Right ventricle myocardium inferior (tissue), 1 donor: ENCODE results near the gene TPST1. TPM values are rescaled to one million over a fixed set of nuclear protein-coding genes. Genes with fewer than 3 reads are reported as not detected.

ENCODE experiments used
- ATAC-seq: fragments of 200-7000 bp; cut with Tn5 transposase; one replicate; pipeline ENCODE4 v1.9.1; 2020; ENCODE audit warnings: mild to moderate bottlenecking, moderate library complexity
- DNase-seq: peaks from one replicate; pipeline ENCODE4 v3.0.0; 2021; ENCODE audit errors: missing footprints
- intact Hi-C: fragments of 100-400 bp; cut with DNase I; formaldehyde crosslinking; loops from one replicate; pipeline ENCODE4 v1.11.0; 2022
- total RNA-seq: library from RNA; stranded (reverse); fragmentation: NEBNext Ultra II Directional; extraction: Animal tissue kit (Norgen Biotek cat#: 25700); gene quantifications from one replicate; pipeline ENCODE4 v1.2.1, GENCODE V29; 2021
- donor health status: DM: no; HTN: yes; CAD: no; lungs with severe emphysema.

TPST1 gene
- total RNA-seq, 1 donor from 2014 or later = 6.5 TPM

DNA sequence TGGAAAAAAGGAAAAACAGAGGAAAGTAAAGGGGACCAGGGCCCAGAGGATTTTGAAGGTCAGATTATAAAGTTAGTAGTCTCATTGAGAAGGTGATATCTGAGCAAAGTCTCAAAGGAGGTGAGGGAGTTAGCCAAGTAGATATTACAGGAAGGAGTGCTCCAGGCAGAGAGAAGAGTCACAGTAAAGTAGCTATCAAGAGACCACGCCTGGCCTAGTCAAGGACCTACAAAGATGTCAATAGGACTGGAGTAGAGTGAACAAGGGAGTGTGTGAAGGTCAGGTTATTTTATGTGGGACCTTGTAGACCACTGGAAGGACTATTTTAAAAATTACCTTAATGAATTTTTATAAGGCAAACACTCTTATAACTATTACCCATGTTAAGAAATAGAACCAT lies 64.8 kb downstream of the TPST1 start:
- ATAC-seq (no peak), DNase-seq (no peak)
- intact Hi-C loops = no loop called here

DNA sequence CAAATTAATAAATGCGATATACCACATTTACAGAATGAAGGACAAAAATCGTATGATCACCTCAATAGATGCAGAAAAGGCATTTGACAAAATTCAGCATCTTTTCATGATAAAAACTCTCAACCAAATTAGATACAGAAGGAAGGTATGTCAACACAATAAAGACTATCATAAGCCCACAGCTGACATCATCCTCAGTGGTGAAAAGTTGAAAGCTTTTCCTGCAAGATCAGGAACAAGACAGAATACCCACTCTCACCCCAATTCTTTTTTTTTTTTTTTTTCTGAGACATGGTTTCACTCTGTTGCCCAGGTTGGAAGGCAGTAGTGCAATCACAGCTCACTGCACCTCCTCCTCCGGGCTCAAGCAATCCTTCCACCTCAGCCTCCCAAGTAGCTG lies 67.2 kb downstream of the TPST1 start:
- intact Hi-C loops = no loop called here
- ATAC-seq = no peak
- no peak for DNase-seq

GRCh38 chr7:66276363-66276762 lies 71.2 kb downstream of the TPST1 start:
- intact Hi-C loops = no loop called here
- DNase-seq = no peak
- no peak for ATAC-seq

- intact Hi-C loops = no loop called here
- ATAC-seq (no peak), DNase-seq (no peak)
Observed at GRCh38 chr7:66277492-66277891, 72.4 kb downstream of the TPST1 start.

- ATAC-seq (no peak), DNase-seq (no peak)
- intact Hi-C loops = no loop called here
Observed at GRCh38 chr7:66279912-66280311, 74.8 kb downstream of the TPST1 start.

- peak; percentile 50 for ATAC-seq
- intact Hi-C loops = no loop called here
- peak; percentile 34 for DNase-seq
Observed at GRCh38 chr7:66281678-66282590, 76.8 kb downstream of the TPST1 start.

- intact Hi-C loops = no loop called here
- ATAC-seq (no peak), DNase-seq (no peak)
Observed at GRCh38 chr7:66282591-66282935, 77.4 kb downstream of the TPST1 start.

GRCh38 chr7:66283003-66283920 lies 78.1 kb downstream of the TPST1 start:
- intact Hi-C loops = no loop called here
- ATAC-seq = no peak
- DNase-seq = no peak

- intact Hi-C loops = no loop called here
Observed at GRCh38 chr7:66296001-66296521, 90.9 kb downstream of the TPST1 start.

GRCh38 chr7:66296557-66296956 lies 91.4 kb downstream of the TPST1 start:
- ATAC-seq = no peak

More at GRCh38 chr7:66296001-66296521, 90.9 kb downstream of the TPST1 start:
- ATAC-seq (no peak), DNase-seq (no peak)

DNA sequence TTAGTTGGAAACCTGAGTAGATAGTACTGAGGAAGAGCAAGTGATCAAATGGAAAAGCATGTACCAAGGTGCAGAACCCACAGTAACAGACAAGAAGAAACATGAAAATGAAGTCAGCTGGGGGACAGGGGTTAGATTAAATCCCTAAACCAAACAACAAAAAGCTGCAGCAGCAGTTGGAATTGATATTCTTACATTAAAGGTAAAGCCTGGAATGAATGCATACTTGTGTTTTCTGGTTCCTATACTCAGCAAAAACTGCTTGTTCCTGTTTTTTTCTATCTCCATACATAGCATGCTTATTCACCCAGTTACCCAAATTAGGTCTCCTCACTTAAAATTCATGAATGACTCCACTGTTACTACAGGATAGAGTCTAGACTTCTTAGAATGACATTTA lies 92.4 kb downstream of the TPST1 start:
- ATAC-seq = no peak
- intact Hi-C loops = no loop called here

More at GRCh38 chr7:66296557-66296956, 91.4 kb downstream of the TPST1 start:
- intact Hi-C loops = no loop called here
- DNase-seq = no peak

DNA sequence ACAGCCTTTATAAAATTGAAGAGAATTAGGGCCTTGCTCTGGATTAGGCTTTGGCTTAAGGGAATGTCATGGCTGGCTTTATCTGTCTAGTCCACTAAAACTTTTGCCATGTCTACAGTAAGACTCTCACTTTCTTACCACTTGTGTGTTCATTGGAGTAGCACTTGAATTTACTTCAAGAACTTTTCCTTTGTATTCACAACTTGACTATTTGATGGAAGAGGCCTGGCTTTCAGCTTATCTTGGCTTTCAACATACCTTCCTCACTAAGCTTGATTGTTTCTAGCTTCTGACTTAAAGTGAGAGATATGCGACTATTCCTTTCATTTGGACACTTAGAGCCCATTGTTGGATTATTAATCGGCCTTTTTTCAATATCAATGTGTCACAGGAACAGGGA lies 96.1 kb downstream of the TPST1 start:
- DNase-seq = no peak
- no peak for ATAC-seq
- intact Hi-C loops = no loop called here

More for the DNA sequence above, 92.4 kb downstream of the TPST1 start:
- no peak for DNase-seq

DNA sequence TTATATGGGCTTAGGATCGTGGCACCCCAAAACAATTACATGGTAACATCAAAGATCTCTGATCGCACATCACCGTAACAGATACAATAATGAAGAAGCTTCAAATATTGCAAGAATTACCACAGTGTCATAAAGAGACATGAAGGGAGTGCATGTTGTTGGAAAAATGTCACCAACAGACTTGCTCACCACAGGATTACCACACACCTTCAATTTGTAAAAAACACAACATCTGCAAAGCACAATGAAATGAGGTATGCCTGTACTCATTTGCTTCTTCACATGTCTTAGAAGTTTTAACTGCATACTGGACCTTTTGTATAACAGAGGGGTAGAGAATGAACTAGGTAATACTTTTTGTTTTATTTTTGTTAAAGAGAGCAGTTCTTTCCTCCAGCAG lies 96.6 kb downstream of the TPST1 start:
- intact Hi-C loops = no loop called here

GRCh38 chr7:66303454-66304155 lies 98.5 kb downstream of the TPST1 start:
- intact Hi-C loops = no loop called here
- DNase-seq (no peak), ATAC-seq (no peak)

More for the DNA sequence above, 96.6 kb downstream of the TPST1 start:
- DNase-seq (no peak), ATAC-seq (no peak)

GRCh38 chr7:66304536-66304935 lies 99.4 kb downstream of the TPST1 start:
- ATAC-seq = no peak
- intact Hi-C loops = no loop called here

DNA sequence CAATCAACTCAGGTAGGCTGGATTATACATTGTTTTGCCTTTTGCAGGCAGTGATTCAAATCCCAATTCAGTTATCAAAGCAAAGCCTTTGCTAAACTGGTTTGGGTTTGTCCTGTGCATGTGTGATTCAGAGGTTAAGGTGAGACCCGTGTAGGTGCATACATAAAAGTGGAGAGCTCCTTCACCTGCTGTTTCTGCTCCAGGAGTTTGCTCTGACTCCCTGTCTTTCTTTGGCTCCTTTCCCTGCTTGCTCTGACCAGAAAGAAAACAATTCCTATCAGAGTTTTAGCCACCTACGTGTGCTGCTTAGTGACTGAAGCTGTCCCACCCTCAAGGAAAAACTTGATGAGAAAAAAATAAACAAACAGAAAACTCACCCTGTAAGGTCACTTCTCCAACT lies 101.1 kb downstream of the TPST1 start:
- DNase-seq (no peak), ATAC-seq (no peak)
- intact Hi-C loops = no loop called here

More at GRCh38 chr7:66304536-66304935, 99.4 kb downstream of the TPST1 start:
- no peak for DNase-seq

GRCh38 chr7:66307591-66308215 lies 102.6 kb downstream of the TPST1 start:
- DNase-seq (no peak), ATAC-seq (no peak)
- intact Hi-C loops = no loop called here

GRCh38 chr7:66308411-66308810 lies 103.3 kb downstream of the TPST1 start:
- intact Hi-C loops = no loop called here
- DNase-seq (no peak), ATAC-seq (no peak)
